B cell (primary cell): ENCODE data around the gene TMEM144. TPM values are rescaled to one million over a fixed set of nuclear protein-coding genes. Genes with fewer than 3 reads are reported as not detected.

Experiments
- ATAC-seq: fragments of 200-7000 bp; cut with Tn5 transposase; one replicate; pipeline ENCODE4 v1.10.0; 2021; ENCODE audit warnings: low read depth, mild to moderate bottlenecking, moderate number of reproducible peaks, moderate library complexity
- CTCF ChIA-PET: fragments of 350-600 bp; sonication (Branson Sonifier 250); formaldehyde crosslinking; loops from one replicate; lab custom pipeline; 2021; ENCODE audit warnings: antibody characterized with exemption, inconsistent platforms; lab: Charles Lee
- POLR2A ChIA-PET: fragments of 350-600 bp; sonication (Branson Sonifier 250); formaldehyde crosslinking; loops from one replicate; lab custom pipeline; 2021; ENCODE audit warnings: antibody characterized with exemption; lab: Charles Lee
- DNase-seq: peaks from one replicate; pipeline ENCODE4 v3.0.0; 2013
- H2AFZ ChIP-seq: 2 replicates; pipeline ENCODE4 v1.6.1; 2012; ENCODE audit warnings: mild to moderate bottlenecking, low read depth, low read length; ENCODE audit not compliant: insufficient read depth, poor library complexity, severe bottlenecking
- H3K27ac ChIP-seq, 2 donors: 1 replicate in 1 of 2; 2 replicates in 1 of 2; pipeline ENCODE4 v1.5.1; 2012 to 2013; ENCODE audit warnings: low read length in 2 of 2, mild to moderate bottlenecking in 2 of 2, moderate library complexity in 1 of 2
- H3K27me3 ChIP-seq, 4 experiments: fragments of 200-600 bp in 1 of 4; sonication (generic) in 1 of 4; replicated peaks in 1 of 4; 1 replicate in 2 of 4; 2 replicates in 2 of 4; pipeline versions ENCODE4 v1.6.1 to v1.7.0; 2013 to 2016; ENCODE audit warnings: low read length in 3 of 4, mild to moderate bottlenecking in 2 of 4, mixed read lengths in 1 of 4, moderate library complexity in 1 of 4; ENCODE audit not compliant: insufficient read depth in 4 of 4, control insufficient read depth in 3 of 4; ENCODE audit errors: control extremely low read depth in 1 of 4
- H3K36me3 ChIP-seq, 2 experiments: replicated peaks in 1 of 2; 1 replicate in 1 of 2; 2 replicates in 1 of 2; pipeline versions ENCODE4 v1.6.1 to v1.7.1; 2013; ENCODE audit warnings: low read length in 1 of 2; ENCODE audit not compliant: insufficient read depth in 2 of 2, control insufficient read depth in 1 of 2; ENCODE audit errors: control extremely low read depth in 1 of 2, extremely low read depth in 1 of 2
- H3K4me1 ChIP-seq, 2 donors: fragments of 200-600 bp in 1 of 2; sonication (generic) in 1 of 2; 1 replicate in 1 of 2; 2 replicates in 1 of 2; pipeline versions ENCODE4 v1.5.1 to v1.6.1; 2013 to 2017; ENCODE audit warnings: low read length in 2 of 2; ENCODE audit not compliant: control insufficient read depth in 2 of 2, insufficient read depth in 2 of 2
- H3K4me2 ChIP-seq: replicated peaks from 2 replicates; pipeline ENCODE3; 2012; ENCODE audit warnings: mild to moderate bottlenecking, low read depth, low read length; ENCODE audit not compliant: poor library complexity, severe bottlenecking
- H3K4me3 ChIP-seq, 5 experiments: fragments of 200-600 bp in 1 of 5; sonication (generic) in 1 of 5; 1 replicate in 3 of 5; 2 replicates in 2 of 5; pipeline versions ENCODE4 v1.5.1 to v1.7.0; 2011 to 2016; ENCODE audit warnings: low read length in 4 of 5, mild to moderate bottlenecking in 4 of 5, low read depth in 2 of 5, control low read depth in 1 of 5, moderate library complexity in 1 of 5; ENCODE audit not compliant: insufficient read depth in 1 of 5; ENCODE audit errors: control extremely low read depth in 1 of 5, extremely low read depth in 1 of 5
- H3K79me2 ChIP-seq: fragments of 200-600 bp; sonication (generic); one replicate; pipeline ENCODE4 v1.6.0; 2016; ENCODE audit warnings: low read length; ENCODE audit not compliant: control insufficient read depth, insufficient read depth
- H3K9ac ChIP-seq: fragments of 200-600 bp; sonication (generic); 2 replicates; pipeline ENCODE4 v1.6.1; 2017; ENCODE audit warnings: mild to moderate bottlenecking, low read length, moderate library complexity
- H3K9me3 ChIP-seq, 3 donors: one replicate each; pipeline versions ENCODE4 v1.6.1 to v1.7.1; 2013; ENCODE audit warnings: low read length in 2 of 3; ENCODE audit not compliant: control insufficient read depth in 2 of 3, insufficient read depth in 1 of 3; ENCODE audit errors: control extremely low read depth in 1 of 3
- H4K20me1 ChIP-seq: 2 replicates; pipeline ENCODE4 v1.6.0; 2012; ENCODE audit warnings: mild to moderate bottlenecking, low read length; ENCODE audit not compliant: insufficient read depth, control insufficient read depth, poor library complexity, severe bottlenecking
- H3K27ac Mint-ChIP-seq: one replicate; pipeline ENCODE4 v1.8.0; 2021; ENCODE audit warnings: mixed read lengths
- H3K27me3 Mint-ChIP-seq: one replicate; pipeline ENCODE4 v1.8.0; 2021; ENCODE audit warnings: mixed read lengths
- H3K4me1 Mint-ChIP-seq: one replicate; pipeline ENCODE4 v1.8.0; 2021; ENCODE audit warnings: mixed read lengths
- H3K4me3 Mint-ChIP-seq: one replicate; pipeline ENCODE4 v1.8.0; 2021; ENCODE audit warnings: mixed read lengths
- H3K9me3 Mint-ChIP-seq: one replicate; pipeline ENCODE4 v1.8.0; 2022; ENCODE audit warnings: mixed read lengths; ENCODE audit not compliant: insufficient read depth
- EZH2 ChIP-seq: IDR thresholded peaks from 2 replicates; pipeline ENCODE4 v1.6.1; 2012; ENCODE audit warnings: borderline replicate concordance, low read depth, mild to moderate bottlenecking, moderate library complexity, low read length; ENCODE audit not compliant: insufficient read depth, poor library complexity, severe bottlenecking
- WGBS: methylation state at CpG from one replicate; pipeline ENCODE4 v1.1.5; 2013; ENCODE audit warnings: missing lambda C conversion rate; ENCODE audit not compliant: insufficient coverage; 5-methylcytosine and 5-hydroxymethylcytosine counted together
- intact Hi-C: fragments of 100-400 bp; cut with micrococcal nuclease; formaldehyde crosslinking; loops from one replicate; pipeline ENCODE4 v1.10.0; 2022
- polyA plus RNA-seq: library from polyadenylated mRNA; depleted of rRNA; stranded (reverse); fragments of >200 nt; gene quantifications from 2 replicates; pipeline ENCODE4 v1.2.3, GENCODE V29; 2012
- total RNA-seq, 2 donors: library from RNA; stranded (reverse); fragments of 120-200 nt in 1 of 2; gene quantifications; 1 replicate in 1 of 2; 2 replicates in 1 of 2; pipeline versions ENCODE4 v1.2.3 to v1.2.4, GENCODE V29; 2013 to 2022
- TF ChIP-seq, protein P1 (sequence below): fragments of 200-600 bp; IDR thresholded peaks from one replicate; pipeline ENCODE4 v1.8.0; 2022; ENCODE audit warnings: antibody characterized with exemption, mild to moderate bottlenecking

The TMEM144 gene
- total and polyA plus RNA-seq, 2 donors (not counting 1 experiment from before 2014, with no cell fraction given): 0.06 to 0.07 TPM

DNA sequence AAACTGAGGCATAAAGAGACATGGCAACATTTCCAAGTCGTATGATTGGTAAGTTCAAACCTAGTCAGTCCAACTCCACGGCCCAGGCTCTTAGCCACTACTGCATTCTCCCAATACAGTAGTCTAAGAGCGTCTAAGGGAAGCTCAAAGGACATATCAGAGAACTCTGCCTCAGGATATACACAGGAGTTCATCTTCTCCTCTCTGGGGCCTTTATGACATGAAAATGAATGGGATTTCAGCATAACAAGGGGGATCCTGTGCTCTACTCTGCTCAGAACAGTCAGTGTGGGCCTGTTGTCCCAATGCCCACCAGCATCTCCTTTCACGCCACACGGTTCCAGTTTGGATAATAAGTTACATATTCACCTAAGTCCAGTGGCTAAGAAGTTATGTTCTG is 41.7 kb upstream of the TMEM144 start:
- no peak for ATAC-seq
- POLR2A ChIA-PET: no interaction called here
- intact Hi-C loops: no loop called here
- no peaks in the 10 kb centered on the region for H3K79me2 ChIP-seq
- peaks cover 20% of the 10 kb centered on the region for H3K27me3 Mint-ChIP-seq
- H3K4me3 ChIP-seq: no peak overlapping the region
- H2AFZ ChIP-seq: no peak overlapping the region
- H3K4me3 Mint-ChIP-seq: no peak overlapping the region
- H3K9ac ChIP-seq: no peak overlapping the region
- H3K9me3 ChIP-seq: peaks cover 0 to 6% (median 0%) of the 10 kb centered on the region in 3 donors
- no peak overlapping the region for H3K27ac ChIP-seq
- peaks cover 3% of the 10 kb centered on the region for H3K4me1 Mint-ChIP-seq
- CTCF ChIA-PET: no interaction called here
- no peaks in the 10 kb centered on the region for H4K20me1 ChIP-seq
- DNase-seq: no peak
- no peaks in the 10 kb centered on the region for H3K9me3 Mint-ChIP-seq
- no peak overlapping the region for H3K27ac Mint-ChIP-seq
- WGBS: 41% methylated on average over 2 of the region's 5 CpGs
- H3K4me1 ChIP-seq: peaks cover 0 to 5% of the 10 kb centered on the region in 2 donors
- no peaks in the 10 kb centered on the region for H3K36me3 ChIP-seq
- H3K4me2 ChIP-seq: no peak overlapping the region
- TF ChIP-seq, protein P1, sequence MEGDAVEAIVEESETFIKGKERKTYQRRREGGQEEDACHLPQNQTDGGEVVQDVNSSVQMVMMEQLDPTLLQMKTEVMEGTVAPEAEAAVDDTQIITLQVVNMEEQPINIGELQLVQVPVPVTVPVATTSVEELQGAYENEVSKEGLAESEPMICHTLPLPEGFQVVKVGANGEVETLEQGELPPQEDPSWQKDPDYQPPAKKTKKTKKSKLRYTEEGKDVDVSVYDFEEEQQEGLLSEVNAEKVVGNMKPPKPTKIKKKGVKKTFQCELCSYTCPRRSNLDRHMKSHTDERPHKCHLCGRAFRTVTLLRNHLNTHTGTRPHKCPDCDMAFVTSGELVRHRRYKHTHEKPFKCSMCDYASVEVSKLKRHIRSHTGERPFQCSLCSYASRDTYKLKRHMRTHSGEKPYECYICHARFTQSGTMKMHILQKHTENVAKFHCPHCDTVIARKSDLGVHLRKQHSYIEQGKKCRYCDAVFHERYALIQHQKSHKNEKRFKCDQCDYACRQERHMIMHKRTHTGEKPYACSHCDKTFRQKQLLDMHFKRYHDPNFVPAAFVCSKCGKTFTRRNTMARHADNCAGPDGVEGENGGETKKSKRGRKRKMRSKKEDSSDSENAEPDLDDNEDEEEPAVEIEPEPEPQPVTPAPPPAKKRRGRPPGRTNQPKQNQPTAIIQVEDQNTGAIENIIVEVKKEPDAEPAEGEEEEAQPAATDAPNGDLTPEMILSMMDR: no peak
- TF ChIP-seq EZH2: no peak
- H3K27me3 ChIP-seq: peaks cover 0 to 20% (median 9%) of the 10 kb centered on the region in 4 experiments

DNA sequence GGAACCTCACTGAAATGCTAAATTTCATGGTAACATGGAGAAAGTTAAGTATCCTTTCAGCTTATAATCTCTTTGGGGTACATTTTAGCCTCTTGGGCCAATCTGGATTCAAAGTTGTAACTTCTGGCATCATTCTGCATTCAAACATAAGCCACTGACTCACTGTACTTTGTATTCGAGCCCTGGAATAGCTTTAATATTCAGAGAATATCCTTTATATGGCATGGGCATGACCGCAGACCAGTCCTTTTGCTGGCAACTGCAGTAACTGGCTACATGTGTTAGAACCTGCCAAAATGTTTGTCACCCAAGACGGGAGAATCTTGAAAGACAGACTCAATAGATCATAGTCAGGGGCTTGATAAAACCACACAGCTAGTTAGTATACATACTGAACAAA is 40.8 kb upstream of the TMEM144 start:
- Histone ChIP-seq H3K79me2 (no peaks in the 10 kb centered on the region), H4K20me1 (no peaks in the 10 kb centered on the region), H3K27me3 (peaks cover 0 to 20% (median 9%) of the 10 kb centered on the region in 4 experiments), H3K36me3 (no peaks in the 10 kb centered on the region), H3K4me2 (no peak overlapping the region), H3K4me1 (peaks cover 0 to 5% of the 10 kb centered on the region in 2 donors), H3K9me3 (peaks cover 0 to 6% (median 0%) of the 10 kb centered on the region in 3 donors), H3K4me3 (no peak overlapping the region), H3K27ac (no peak overlapping the region), H3K9ac (no peak overlapping the region), H2AFZ (no peak overlapping the region)
- no peak overlapping the region for H3K4me3 Mint-ChIP-seq
- 0% methylated on average over 1 of the region's 3 CpGs for WGBS
- ChIA-PET CTCF (no interaction called here), POLR2A (no interaction called here)
- intact Hi-C loops: no loop called here
- no peaks in the 10 kb centered on the region for H3K9me3 Mint-ChIP-seq
- H3K27me3 Mint-ChIP-seq: peaks cover 20% of the 10 kb centered on the region
- H3K27ac Mint-ChIP-seq: no peak overlapping the region
- no peak for DNase-seq
- TF ChIP-seq, protein P1: no peak
- no peak for TF ChIP-seq EZH2
- peaks cover 3% of the 10 kb centered on the region for H3K4me1 Mint-ChIP-seq
- ATAC-seq: no peak
